ENCODE data around the gene KNDC1.
"Not testable (repeated sequence)": the region's sequence is repeated elsewhere in the genome, so short reads cannot be mapped to it uniquely, and the experiment has no call there.

KNDC1 gene

GRCh38 chr10:133141958-133142340, 18.1 kb upstream of the KNDC1 start:
- DNase-seq, result no peak

DNA sequence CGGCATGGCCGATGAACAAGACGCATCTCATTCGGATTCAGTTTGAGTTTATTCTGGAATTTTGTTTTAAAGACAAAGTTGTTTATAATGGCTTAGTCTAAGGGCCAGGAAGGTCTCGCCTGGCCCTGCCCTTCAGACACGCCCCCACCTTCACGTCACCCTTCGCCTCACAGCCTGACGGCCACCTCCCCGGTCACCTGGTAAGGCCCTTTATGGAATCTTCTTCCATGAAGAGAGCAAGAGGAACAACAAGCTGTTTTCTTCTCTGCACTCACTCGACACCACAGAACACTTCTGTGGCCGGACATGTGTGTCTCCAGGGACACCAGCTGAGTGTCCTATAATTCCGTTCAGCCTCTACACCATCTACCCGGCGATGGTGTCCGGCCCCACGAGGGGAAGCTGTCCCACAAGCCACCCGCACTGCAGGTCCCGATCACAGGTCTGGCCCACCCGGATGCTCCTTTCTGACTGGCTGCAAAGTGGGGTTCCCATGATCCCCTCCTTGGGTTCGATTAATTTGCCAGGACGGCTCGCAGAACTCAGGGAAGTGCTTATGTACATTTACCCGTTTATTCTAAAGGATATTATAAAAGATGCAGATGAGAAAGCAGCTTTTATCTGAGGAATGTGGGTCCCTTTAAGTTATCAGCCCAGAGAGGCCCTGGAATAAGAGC, 17.4 kb upstream of the KNDC1 start:
- DNase-seq, result no peak

DNA sequence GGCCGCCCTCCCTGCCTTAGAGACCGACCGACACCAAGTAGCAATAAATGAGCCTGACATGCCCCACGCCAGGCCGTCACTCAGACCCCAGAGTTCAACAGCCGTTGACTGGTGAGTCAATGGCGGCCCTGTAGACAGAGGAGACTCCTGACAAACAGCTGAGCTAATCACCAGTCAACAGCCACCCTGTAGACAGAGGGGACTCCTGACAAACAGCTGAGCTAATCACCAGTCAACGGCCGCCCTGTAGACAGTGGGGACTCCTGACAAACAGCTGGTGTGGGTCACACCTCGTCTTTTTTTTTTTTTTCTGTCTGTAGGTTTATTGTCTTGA, 16.9 kb upstream of the KNDC1 start:
- no peak for DNase-seq

DNA sequence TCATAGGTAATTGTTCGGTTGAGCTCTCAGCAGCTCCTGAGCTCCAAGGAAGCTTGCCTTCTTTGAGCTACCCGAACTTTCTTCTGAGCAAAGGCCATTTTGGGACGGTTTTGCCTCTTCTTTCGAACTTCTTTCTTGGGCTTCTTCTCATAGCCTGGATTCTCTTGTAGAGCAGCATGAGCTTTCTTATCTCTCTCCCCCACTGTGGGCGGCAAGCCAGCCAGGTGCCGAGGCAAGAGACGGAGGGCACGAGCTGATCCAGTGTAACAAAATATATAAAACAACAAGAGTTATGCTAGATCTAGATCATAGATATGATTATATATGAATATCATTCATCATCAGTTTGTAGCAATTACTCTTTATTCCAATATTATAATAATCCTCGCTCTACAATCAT, 16.5 kb upstream of the KNDC1 start:
- DNase-seq, result no peak

- DNase-seq, result no peak
Observed at GRCh38 chr10:133144771-133145170, 15.2 kb upstream of the KNDC1 start.

DNA sequence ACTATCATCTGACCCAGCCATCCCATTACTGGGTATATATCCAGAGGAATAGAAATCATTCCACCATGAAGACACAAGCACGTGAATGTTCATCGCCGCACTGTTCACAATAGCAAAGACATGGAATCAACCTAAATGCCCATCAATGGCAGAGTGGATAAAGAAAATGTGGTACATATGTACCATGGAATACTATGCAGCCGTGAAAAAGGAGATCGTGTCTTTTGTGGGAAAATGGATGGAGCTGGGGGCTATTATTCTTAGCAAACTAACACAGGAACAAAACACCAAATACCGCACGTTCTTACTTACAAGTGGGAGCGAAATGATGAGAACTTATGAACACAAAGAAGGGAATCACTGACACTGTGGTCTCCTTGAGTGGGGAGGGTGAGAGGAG, 9.8 kb upstream of the KNDC1 start:
- DNase-seq, result no peak

- no peak for DNase-seq
Observed at GRCh38 chr10:133150656-133151055, 9.4 kb upstream of the KNDC1 start.

DNA sequence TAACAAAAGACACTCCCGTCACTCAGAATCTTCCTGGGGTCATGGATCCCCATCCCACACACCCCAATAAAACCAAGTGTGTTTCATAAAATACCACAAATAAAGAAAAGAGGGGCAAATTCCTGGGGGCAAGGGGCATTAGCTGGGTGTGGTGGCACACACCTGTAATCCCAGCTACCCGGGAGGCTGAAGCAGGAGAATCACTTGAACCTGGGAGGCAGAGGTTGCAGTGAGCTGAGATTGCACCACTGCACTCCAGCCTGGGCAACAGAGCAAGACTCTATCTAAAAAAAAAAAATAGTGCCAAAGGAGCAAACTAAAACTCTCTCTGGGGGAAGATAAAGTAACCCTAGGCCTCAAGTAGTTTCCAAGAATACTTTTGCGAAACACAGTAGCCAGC, 8.9 kb upstream of the KNDC1 start:
- not testable (repeated sequence) for DNase-seq

DNA sequence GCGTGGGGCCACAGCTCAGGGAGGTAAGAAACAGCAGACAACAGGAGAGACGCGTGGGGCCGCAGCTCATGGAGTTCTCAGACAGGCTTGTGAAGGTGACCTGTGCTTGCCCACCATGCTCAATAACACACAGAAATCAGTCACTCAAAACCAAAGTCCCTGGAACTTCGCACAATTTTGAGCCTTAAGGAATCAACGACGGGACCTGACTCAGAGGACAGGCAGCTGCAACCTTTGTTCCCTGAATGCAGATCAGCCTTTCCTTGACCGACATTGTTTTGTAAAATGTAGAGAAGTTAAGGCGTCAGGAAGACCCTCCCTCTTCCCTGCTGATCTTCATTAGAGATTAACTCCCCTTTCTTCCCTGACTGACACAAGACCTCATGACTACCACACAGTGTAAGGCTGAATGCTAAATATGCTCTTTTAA, 8.5 kb upstream of the KNDC1 start:
- no peak for DNase-seq

DNA sequence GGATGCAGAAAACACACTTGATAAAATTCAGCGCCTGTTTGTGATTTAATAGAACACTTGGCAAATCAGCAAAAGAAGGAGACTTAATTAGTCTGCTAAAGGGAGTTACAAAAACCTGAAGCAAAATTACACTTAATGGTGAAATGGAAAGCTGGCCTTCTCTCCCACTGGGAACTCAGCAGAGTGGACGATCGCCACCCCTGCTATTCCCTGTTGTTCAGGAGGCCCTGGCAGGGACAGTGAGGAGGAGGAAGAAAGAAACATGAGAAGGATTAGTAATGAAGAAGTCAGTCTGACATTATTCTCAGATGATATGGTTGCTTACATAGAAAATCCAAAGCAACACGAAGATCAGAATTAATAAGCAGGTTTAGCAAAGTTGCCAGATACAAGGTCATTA, 5.6 kb upstream of the KNDC1 start:
- DNase-seq, result no peak

GRCh38 chr10:133154996-133155778, 4.8 kb upstream of the KNDC1 start:
- no peak for DNase-seq

- no peak for DNase-seq
Observed at GRCh38 chr10:133156674-133157579, 3.1 kb upstream of the KNDC1 start.

GRCh38 chr10:133157662-133158436, 2.2 kb upstream of the KNDC1 start:
- DNase-seq, result no peak

DNA sequence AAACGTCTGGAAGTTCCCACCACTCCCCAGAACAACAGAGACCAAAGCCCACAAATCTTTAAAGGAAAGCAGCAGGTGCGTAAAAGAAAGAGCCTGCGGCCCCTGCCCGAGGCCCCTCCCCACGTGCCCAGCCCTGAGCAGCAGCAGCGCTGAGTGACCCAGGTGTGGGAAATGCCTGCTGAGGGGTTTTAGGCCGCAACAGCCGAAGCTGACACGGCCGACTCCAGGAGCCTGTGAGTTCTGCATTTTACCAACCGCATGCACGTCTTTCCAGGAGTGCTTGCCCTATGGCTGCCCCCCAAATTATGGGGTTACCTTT, 1.6 kb upstream of the KNDC1 start:
- DNase-seq, result no peak

DNA sequence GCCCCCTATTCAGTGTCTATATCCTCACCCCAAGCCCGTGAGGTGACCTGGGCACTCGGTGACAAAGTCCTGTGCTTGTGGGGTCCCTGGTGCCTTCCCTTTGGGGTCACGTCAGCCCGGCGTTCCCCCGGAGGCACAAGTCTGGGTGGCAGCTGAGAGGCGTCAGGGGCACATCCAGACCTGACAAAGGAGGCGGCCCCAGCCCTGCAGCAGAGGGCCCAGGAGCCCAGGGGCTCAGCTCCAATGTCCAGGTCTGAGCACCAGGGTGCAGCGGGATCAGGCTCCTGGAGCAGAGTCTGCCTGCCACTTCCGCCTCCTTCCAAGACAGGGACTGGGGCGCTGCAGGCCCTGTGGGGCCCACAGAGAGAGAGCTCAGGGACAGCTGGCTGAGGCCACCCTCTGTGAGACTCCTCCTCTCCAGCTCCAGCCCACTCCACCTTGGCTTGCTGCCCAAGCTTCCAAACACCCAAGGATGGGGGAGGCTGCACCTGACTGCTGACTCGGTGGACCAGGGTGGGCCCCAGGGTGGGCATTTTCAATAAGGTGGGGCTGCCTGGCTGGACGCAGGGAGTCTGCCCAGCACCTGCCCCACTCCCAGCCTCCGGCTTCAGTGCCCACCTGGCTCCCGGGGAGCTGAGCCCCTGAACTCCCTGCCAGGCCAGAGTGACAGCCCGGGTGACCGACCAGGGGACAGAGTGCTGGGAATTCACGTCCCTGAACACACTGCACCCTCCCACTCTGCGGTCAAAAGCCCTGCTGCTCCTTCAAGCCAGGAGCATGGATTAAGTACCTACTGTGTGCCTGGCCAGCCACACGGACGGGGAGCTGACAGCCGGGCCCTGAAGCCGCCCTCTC, 1.0 kb upstream of the KNDC1 start:
- no peak for DNase-seq

DNA sequence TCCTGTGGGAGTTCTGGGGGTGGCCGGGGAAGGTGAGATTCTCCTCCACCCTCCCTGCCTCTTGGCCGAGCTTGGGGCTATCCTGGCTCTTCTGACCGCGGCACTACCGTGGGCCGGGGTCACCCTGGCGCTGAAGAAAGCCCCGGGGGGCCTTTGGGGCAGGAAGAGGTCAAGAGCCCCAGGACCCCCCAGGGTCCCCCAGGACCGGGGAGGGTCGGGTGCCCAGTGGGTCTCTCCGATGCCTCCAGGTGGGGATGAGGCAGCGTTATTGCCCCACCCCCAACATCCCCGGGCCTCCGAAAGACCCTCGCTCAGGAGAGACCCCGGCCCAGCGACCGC, 439 bp upstream of the KNDC1 start:
- no peak for DNase-seq

- DNase-seq, result no peak
Observed at GRCh38 chr10:133160826-133161471, 930 bp downstream of the KNDC1 start.

DNA sequence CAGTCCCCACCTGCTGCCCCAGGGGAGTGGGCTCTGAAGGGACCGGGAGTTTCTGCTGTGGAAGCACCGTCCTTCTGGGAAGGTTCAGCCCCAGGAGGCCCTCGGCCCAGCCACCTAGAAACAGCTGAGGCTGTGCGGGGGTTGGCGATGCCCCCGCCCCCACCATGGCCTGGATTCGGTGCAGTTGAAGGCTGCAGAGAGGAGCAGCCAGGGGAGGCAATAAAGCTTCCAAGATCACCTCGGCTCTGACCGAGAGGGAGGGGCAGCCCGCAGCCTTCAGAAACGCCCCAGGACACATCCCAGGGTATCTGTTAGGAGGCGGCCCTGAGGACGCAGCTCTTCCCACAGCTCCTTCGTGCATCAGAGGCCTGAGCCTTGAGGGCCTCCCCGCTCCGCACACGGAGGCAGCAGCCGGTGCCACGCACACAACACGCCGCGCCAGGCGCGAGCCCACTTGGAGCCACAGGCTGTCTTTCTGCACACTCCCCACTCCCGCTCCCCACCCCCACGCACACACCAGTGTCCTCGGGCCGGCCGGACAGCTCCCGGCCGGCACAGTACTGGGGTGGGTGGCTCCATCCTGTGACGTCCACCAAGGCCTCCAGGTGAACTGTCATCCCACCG, 1.6 kb downstream of the KNDC1 start:
- DNase-seq, result no peak

GRCh38 chr10:133162178-133162909, 2.3 kb downstream of the KNDC1 start:
- no peak for DNase-seq

Measured in CD4-positive, alpha-beta T cell treated with Interleukin-17A for 4 hours (primary cell).